Middle frontal gyrus (tissue), 1 donor: Measurements from ENCODE around the gene VAMP8.
A peak's percentile ranks its signal among the peaks of the same experiment; 100 is the strongest.
"Not testable (repeated sequence)": the region's sequence is repeated elsewhere in the genome, so short reads cannot be mapped to it uniquely, and the experiment has no call there.

Experiments
- DNase-seq: peaks from one replicate; pipeline ENCODE4 v3.0.0-alpha.2; 2015; ENCODE audit warnings: low spot score; ENCODE audit errors: extremely low spot score

The VAMP8 gene

GRCh38 chr2:85598594-85599340 lies 21.4 kb downstream of the VAMP8 start:
- DNase-seq, result no peak

GRCh38 chr2:85599468-85600234 lies 22.3 kb downstream of the VAMP8 start:
- no peak for DNase-seq

GRCh38 chr2:85600235-85600575 lies 22.8 kb downstream of the VAMP8 start:
- no peak for DNase-seq

GRCh38 chr2:85600951-85601770 lies 23.8 kb downstream of the VAMP8 start:
- DNase-seq, result no peak

- DNase-seq, result no peak
These were observed 24.5 kb downstream of the VAMP8 start for GRCh38 chr2:85601771-85602475.

- DNase-seq, result peak; percentile 89
These were observed 25.3 kb downstream of the VAMP8 start, which contains the start of gene TMEM150A for GRCh38 chr2:85602476-85603234. Gene TMEM150A, minus strand, starts transcription at chr2:85602698. Its CDS starts 750 bp downstream, at chr2:85601948.

- DNase-seq, result not testable (repeated sequence)
These were observed 26.7 kb downstream of the VAMP8 start for GRCh38 chr2:85604133-85604444.

- no peak for DNase-seq
These were observed 27.4 kb downstream of the VAMP8 start for GRCh38 chr2:85604568-85605339.

GRCh38 chr2:85605406-85606115 lies 28.2 kb downstream of the VAMP8 start:
- DNase-seq, result no peak

- DNase-seq, result no peak
These were observed 28.7 kb downstream of the VAMP8 start for GRCh38 chr2:85606116-85606455.

- no peak for DNase-seq
These were observed 30.2 kb downstream of the VAMP8 start for GRCh38 chr2:85607268-85608215.

GRCh38 chr2:85611217-85611704 lies 33.9 kb downstream of the VAMP8 start:
- DNase-seq, result no peak

GRCh38 chr2:85611705-85612587 lies 34.6 kb downstream of the VAMP8 start, which contains the start of gene C2orf68:
Gene C2orf68, minus strand, starts transcription at chr2:85612066. Its CDS starts 82 bp downstream, at chr2:85611984.
- DNase-seq, result peak; percentile 67

GRCh38 chr2:85613717-85614515 lies 36.5 kb downstream of the VAMP8 start:
- no peak for DNase-seq

GRCh38 chr2:85614757-85615156 lies 37.4 kb downstream of the VAMP8 start:
- DNase-seq, result not testable (repeated sequence)

GRCh38 chr2:85615413-85615728 lies 38.0 kb downstream of the VAMP8 start:
- DNase-seq, result no peak
